Endothelial cell of umbilical vein (primary cell): ENCODE data around the gene SMIM36. TPM values are rescaled to one million over a fixed set of nuclear protein-coding genes. Genes with fewer than 3 reads are reported as not detected.
"Not testable (repeated sequence)": the region's sequence is repeated elsewhere in the genome, so short reads cannot be mapped to it uniquely, and the experiment has no call there.

Experiments used
- BruUV-seq: library from RNA; stranded (reverse); fragments of 400-500 nt; replicated peaks from 2 replicates; lab custom pipeline; 2021; lab: Mats Ljungman, UMichigan
- CTCF ChIA-PET: fragments of 300-600, 350-600 bp; sonication (Branson Sonifier 250); formaldehyde crosslinking; loops from one replicate; lab custom pipeline; 2021; ENCODE audit warnings: antibody characterized with exemption, inconsistent platforms; lab: Charles Lee
- POLR2A ChIA-PET: fragments of 300-600, 350-600 bp; sonication (Branson Sonifier 250); formaldehyde crosslinking; loops from one replicate; lab custom pipeline; 2021; ENCODE audit warnings: antibody characterized with exemption, inconsistent platforms; lab: Charles Lee
- DNase-seq: peaks from one replicate; pipeline ENCODE4 v3.0.0-alpha.2; 2011; ENCODE audit warnings: low read depth, low spot score
- FAIRE-seq: peaks from 2 replicates; lab custom pipeline; 2011; peaks lifted over from hg19 to GRCh38; lab: Jason Lieb, UNC
- H2AFZ ChIP-seq: 2 replicates; pipeline ENCODE4 v1.6.0; 2012; ENCODE audit warnings: low read depth, low read length, control low read depth, inconsistent platforms
- H3K27ac ChIP-seq: 2 replicates; pipeline ENCODE4 v1.5.1; 2011; ENCODE audit warnings: low read depth, mild to moderate bottlenecking, control low read depth, low read length, moderate library complexity; ENCODE audit not compliant: insufficient read depth
- H3K27me3 ChIP-seq, 2 experiments: 2 replicates each; pipeline versions ENCODE4 v1.6.0 to v1.6.1; 2011; ENCODE audit warnings: low read length in 2 of 2, mixed read lengths in 1 of 2; ENCODE audit not compliant: control insufficient read depth in 2 of 2, insufficient read depth in 2 of 2
- H3K36me3 ChIP-seq, 2 experiments: 2 replicates in 1 of 2; 3 replicates in 1 of 2; pipeline ENCODE4 v1.5.1; 2011; ENCODE audit warnings: low read length in 2 of 2, mild to moderate bottlenecking in 1 of 2, moderate library complexity in 1 of 2; ENCODE audit not compliant: control insufficient read depth in 2 of 2, insufficient read depth in 2 of 2; ENCODE audit errors: extremely low read depth in 1 of 2
- H3K4me1 ChIP-seq: 3 replicates; pipeline ENCODE4 v1.5.1; 2011; ENCODE audit warnings: mild to moderate bottlenecking, low read length; ENCODE audit not compliant: control insufficient read depth, insufficient read depth; ENCODE audit errors: extremely low read depth
- H3K4me2 ChIP-seq: 2 replicates; pipeline ENCODE4 v1.6.1; 2011; ENCODE audit warnings: low read length, control low read depth, mixed read lengths; ENCODE audit not compliant: insufficient read depth
- H3K4me3 ChIP-seq, 3 experiments: fragments of 200-600 bp in 1 of 3; sonication (generic), shearing (Covaris generic) in 1 of 3; replicated peaks in 1 of 3; 2 replicates each; pipeline ENCODE4 v1.5.1; 2011 to 2016; ENCODE audit warnings: control low read depth in 3 of 3, low read length in 3 of 3, mild to moderate bottlenecking in 2 of 3, inconsistent platforms in 1 of 3, low read depth in 1 of 3, moderate library complexity in 1 of 3; ENCODE audit not compliant: insufficient read depth in 1 of 3
- H3K79me2 ChIP-seq: 2 replicates; pipeline ENCODE4 v1.6.0; 2012; ENCODE audit warnings: low read length, inconsistent platforms; ENCODE audit not compliant: control insufficient read depth, insufficient read depth
- H3K9ac ChIP-seq: replicated peaks from 2 replicates; pipeline ENCODE3; 2011; ENCODE audit warnings: low read length, control low read depth; ENCODE audit not compliant: insufficient read depth; ENCODE audit errors: extremely low read depth
- H3K9me1 ChIP-seq: replicated peaks from 3 replicates; pipeline ENCODE4 v1.6.0; 2011; ENCODE audit warnings: mild to moderate bottlenecking, low read length; ENCODE audit not compliant: control insufficient read depth, insufficient read depth; ENCODE audit errors: extremely low read depth
- H3K9me3 ChIP-seq: replicated peaks from 2 replicates; pipeline ENCODE4 v1.5.1; 2012; ENCODE audit warnings: low read length, inconsistent platforms; ENCODE audit not compliant: control insufficient read depth, insufficient read depth
- H4K20me1 ChIP-seq: replicated peaks from 2 replicates; pipeline ENCODE3; 2011; ENCODE audit warnings: mild to moderate bottlenecking, low read length; ENCODE audit not compliant: control insufficient read depth, insufficient read depth; ENCODE audit errors: extremely low read depth
- EZH2 ChIP-seq: IDR thresholded peaks from 2 replicates; pipeline ENCODE4 v1.6.1; 2012; ENCODE audit warnings: borderline replicate concordance, low read depth, mild to moderate bottlenecking, moderate library complexity, low read length, inconsistent platforms; ENCODE audit not compliant: severe bottlenecking
- FOS ChIP-seq: IDR thresholded peaks from 2 replicates; pipeline ENCODE4 v1.6.1; 2011; ENCODE audit warnings: mild to moderate bottlenecking, low read length, moderate library complexity, borderline replicate concordance; ENCODE audit not compliant: insufficient read depth
- GATA2 ChIP-seq: IDR thresholded peaks from 2 replicates; pipeline ENCODE4 v1.7.0; 2011; ENCODE audit warnings: low read depth, mild to moderate bottlenecking, moderate library complexity, mixed read lengths, low read length; ENCODE audit not compliant: insufficient read length, insufficient read depth
- JUN ChIP-seq: IDR thresholded peaks from 2 replicates; pipeline ENCODE4 v1.6.1; 2011; ENCODE audit warnings: borderline replicate concordance, low read depth; ENCODE audit not compliant: insufficient read length, insufficient read depth
- MYC ChIP-seq: IDR thresholded peaks from one replicate; pipeline ENCODE4 v1.6.1; 2011; ENCODE audit warnings: mild to moderate bottlenecking, low read depth, low read length
- POLR2A ChIP-seq: IDR thresholded peaks from 2 replicates; pipeline ENCODE4 v1.6.1; 2012; ENCODE audit warnings: low read depth, mild to moderate bottlenecking, control low read depth, low read length
- POLR2AphosphoS5 ChIP-seq: IDR thresholded peaks from 2 replicates; pipeline ENCODE4 v1.6.1; 2012; ENCODE audit warnings: low read depth, mild to moderate bottlenecking, control low read depth, low read length, moderate library complexity; ENCODE audit not compliant: insufficient read depth
- dilution Hi-C: fragments of 300-500 bp; cut with MboI; formaldehyde crosslinking; loops from one replicate; pipeline ENCODE4 v1.15.0; 2019; ENCODE audit warnings: low sequenced_read_pairs; ENCODE audit not compliant: extremely low pct_ligation_motif_present
- intact Hi-C: fragments of 100-400 bp; cut with micrococcal nuclease; formaldehyde crosslinking; loops from one replicate; pipeline ENCODE4 v1.10.0; 2022
- polyA plus RNA-seq, 4 experiments: library from polyadenylated mRNA; depleted of rRNA in 3 of 4; stranded (reverse) in 3 of 4; unstranded in 1 of 4; fragments of >200 nt; gene quantifications; 2 replicates each; pipeline versions ENCODE4 v1.2.1 to v1.2.3, GENCODE V29; 2011 to 2012; ENCODE audit warnings: missing spikeins in 1 of 4
- total RNA-seq: library from RNA; stranded (reverse); gene quantifications from 2 replicates; pipeline ENCODE4 v1.2.3, GENCODE V29; 2021
- TF ChIP-seq, protein P1 (sequence below): IDR thresholded peaks from 2 replicates; pipeline ENCODE4 v1.6.1; 2011; ENCODE audit not compliant: insufficient read depth, insufficient read length
- TF ChIP-seq, protein P2 (sequence below), 2 donors: IDR thresholded peaks; 1 replicate in 1 of 2; 2 replicates in 1 of 2; pipeline ENCODE4 v1.5.1; 2011; ENCODE audit warnings: low read length in 2 of 2, mild to moderate bottlenecking in 2 of 2, moderate library complexity in 2 of 2, control low read depth in 1 of 2, inconsistent platforms in 1 of 2, low read depth in 1 of 2; ENCODE audit not compliant: insufficient read depth in 1 of 2; ENCODE audit errors: extremely low read depth in 1 of 2

The SMIM36 gene
- total and polyA plus RNA-seq, 2 donors (not counting 3 experiments of a cell fraction or from before 2014, with no cell fraction given), result not detected

DNA sequence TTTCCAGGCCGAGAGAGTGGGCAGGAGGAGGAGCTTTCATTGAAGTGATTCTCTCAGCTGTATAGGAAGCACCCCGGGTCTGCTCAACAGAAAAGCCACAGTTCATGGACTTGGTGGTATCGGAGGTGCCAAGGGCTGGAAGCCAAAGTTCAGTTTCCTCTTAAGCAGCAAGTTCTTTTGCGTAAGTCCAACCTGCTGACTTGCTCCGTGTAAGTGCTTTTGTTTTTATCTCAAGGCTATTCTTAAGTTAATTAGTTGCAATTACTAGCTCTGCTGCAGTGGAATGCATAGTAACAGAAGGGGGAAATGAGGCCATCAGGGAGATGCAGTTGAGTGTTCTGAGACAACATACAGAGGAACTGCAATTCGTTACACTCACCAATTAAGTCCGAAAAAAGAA lies 44.6 kb downstream of the SMIM36 start:
- H4K20me1 ChIP-seq, result no peaks in the 10 kb centered on the region
- no peaks in the 10 kb centered on the region for H3K4me1 ChIP-seq
- CTCF ChIA-PET, result interaction anchor here (0.9 to 1.3 kb wide), 3 partner anchors 15 to 48 kb away, joined by 3 read pairs; no protein-coding TSS in a partner anchor
- H3K9me3 ChIP-seq, result no peaks in the 10 kb centered on the region
- FAIRE-seq (no peak), DNase-seq (no peak)
- TF ChIP-seq GATA2 (no peak), POLR2AphosphoS5 (no peak), JUN (no peak), POLR2A (no peak), EZH2 (no peak), MYC (no peak), FOS (no peak)
- TF ChIP-seq, protein P1, sequence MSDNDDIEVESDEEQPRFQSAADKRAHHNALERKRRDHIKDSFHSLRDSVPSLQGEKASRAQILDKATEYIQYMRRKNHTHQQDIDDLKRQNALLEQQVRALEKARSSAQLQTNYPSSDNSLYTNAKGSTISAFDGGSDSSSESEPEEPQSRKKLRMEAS, result no peak
- TF ChIP-seq, protein P2, sequence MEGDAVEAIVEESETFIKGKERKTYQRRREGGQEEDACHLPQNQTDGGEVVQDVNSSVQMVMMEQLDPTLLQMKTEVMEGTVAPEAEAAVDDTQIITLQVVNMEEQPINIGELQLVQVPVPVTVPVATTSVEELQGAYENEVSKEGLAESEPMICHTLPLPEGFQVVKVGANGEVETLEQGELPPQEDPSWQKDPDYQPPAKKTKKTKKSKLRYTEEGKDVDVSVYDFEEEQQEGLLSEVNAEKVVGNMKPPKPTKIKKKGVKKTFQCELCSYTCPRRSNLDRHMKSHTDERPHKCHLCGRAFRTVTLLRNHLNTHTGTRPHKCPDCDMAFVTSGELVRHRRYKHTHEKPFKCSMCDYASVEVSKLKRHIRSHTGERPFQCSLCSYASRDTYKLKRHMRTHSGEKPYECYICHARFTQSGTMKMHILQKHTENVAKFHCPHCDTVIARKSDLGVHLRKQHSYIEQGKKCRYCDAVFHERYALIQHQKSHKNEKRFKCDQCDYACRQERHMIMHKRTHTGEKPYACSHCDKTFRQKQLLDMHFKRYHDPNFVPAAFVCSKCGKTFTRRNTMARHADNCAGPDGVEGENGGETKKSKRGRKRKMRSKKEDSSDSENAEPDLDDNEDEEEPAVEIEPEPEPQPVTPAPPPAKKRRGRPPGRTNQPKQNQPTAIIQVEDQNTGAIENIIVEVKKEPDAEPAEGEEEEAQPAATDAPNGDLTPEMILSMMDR (IDR thresholded peaks at IDR 0.05; ENCODE audit: extremely low read depth in 1 of 2, insufficient read depth in 1 of 2, low read depth in 1 of 2, low read length in 2 of 2), result no peak
- no peaks in the 10 kb centered on the region for H3K36me3 ChIP-seq
- no peak overlapping the region for H3K9ac ChIP-seq
- no peak overlapping the region for H3K4me3 ChIP-seq
- no peaks in the 10 kb centered on the region for H3K27me3 ChIP-seq
- no peaks in the 10 kb centered on the region for H3K79me2 ChIP-seq
- H2AFZ ChIP-seq, result no peak overlapping the region
- no peak overlapping the region for H3K4me2 ChIP-seq
- intact Hi-C loops (no loop called here), dilution Hi-C loops (no loop called here)
- no TSS peak for BruUV-seq
- POLR2A ChIA-PET, result no interaction called here
- no peak overlapping the region for H3K27ac ChIP-seq
- H3K9me1 ChIP-seq, result no peaks in the 10 kb centered on the region

DNA sequence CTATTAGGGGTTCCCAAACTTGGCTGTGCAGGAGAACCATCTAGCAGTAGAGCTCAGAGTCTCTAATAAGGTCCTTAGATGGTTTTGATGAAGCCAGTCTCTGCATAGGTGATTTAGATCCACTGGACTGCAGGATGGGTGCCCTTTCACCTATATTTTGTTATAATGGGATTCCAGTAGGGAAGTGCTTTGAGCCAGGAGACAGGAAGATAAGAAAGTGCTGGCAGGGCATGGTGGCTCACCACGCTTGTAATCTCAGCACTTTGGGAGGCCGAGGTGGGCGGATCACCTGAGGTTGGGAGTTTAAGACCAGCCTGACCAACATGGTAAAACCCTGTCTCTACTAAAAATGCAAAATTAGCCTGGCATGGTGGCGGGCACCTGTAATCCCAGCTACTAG lies 45.5 kb downstream of the SMIM36 start:
- H3K4me2 ChIP-seq, H4K20me1 ChIP-seq, H2AFZ ChIP-seq, BruUV-seq, DNase-seq, H3K27me3 ChIP-seq, FAIRE-seq, H3K36me3 ChIP-seq, H3K27ac ChIP-seq, H3K4me1 ChIP-seq, H3K9ac ChIP-seq, intact Hi-C loops, dilution Hi-C loops, H3K4me3 ChIP-seq, H3K9me3 ChIP-seq, H3K79me2 ChIP-seq, H3K9me1 ChIP-seq: not testable (repeated sequence)
- ChIA-PET POLR2A (interaction anchor here (0.7 kb wide), 1 partner anchor 1330 kb away, joined by 6 read pairs; no protein-coding TSS in a partner anchor), CTCF (interaction anchor here (1.0 to 1.3 kb wide), 2 partner anchors 20 to 49 kb away, joined by 3 read pairs; no protein-coding TSS in a partner anchor)
